MM.1S (cell line): ENCODE measurements around the gene PRDM5.

Experiments used
- DNase-seq: peaks from one replicate; pipeline ENCODE4 v3.0.0-alpha.2; 2015
- H2AFZ ChIP-seq: fragments of 300-600 bp; sonication (generic); 2 replicates; pipeline ENCODE4 v1.6.0; 2016; ENCODE audit warnings: antibody characterized with exemption, low read length
- H3F3A ChIP-seq: fragments of 300-600 bp; sonication (generic); 2 replicates; pipeline ENCODE4 v1.6.1; 2016; ENCODE audit warnings: mild to moderate bottlenecking, antibody characterized with exemption, low read length, moderate library complexity, mixed read lengths; ENCODE audit not compliant: insufficient read depth
- H3K27ac ChIP-seq: fragments of 300-600 bp; sonication (generic); 2 replicates; pipeline ENCODE4 v1.5.1; 2016; ENCODE audit warnings: mild to moderate bottlenecking, low read length
- H3K27me3 ChIP-seq: fragments of 300-600 bp; sonication (generic); replicated peaks from 2 replicates; pipeline ENCODE4 v1.6.0; 2016; ENCODE audit warnings: low read length; ENCODE audit not compliant: insufficient read depth
- H3K36me3 ChIP-seq: fragments of 300-600 bp; sonication (generic); replicated peaks from 2 replicates; pipeline ENCODE4 v1.6.1; 2016; ENCODE audit warnings: mild to moderate bottlenecking, low read length, mixed read lengths; ENCODE audit not compliant: insufficient read depth
- H3K4me1 ChIP-seq: fragments of 300-600 bp; sonication (generic); 2 replicates; pipeline ENCODE4 v1.6.1; 2016; ENCODE audit warnings: low read length, mixed read lengths
- H3K4me2 ChIP-seq: fragments of 300-600 bp; sonication (generic); 2 replicates; pipeline ENCODE4 v1.6.0; 2016; ENCODE audit warnings: low read depth, low read length
- H3K4me3 ChIP-seq: fragments of 300-600 bp; sonication (generic); 2 replicates; pipeline ENCODE4 v1.5.1; 2016; ENCODE audit warnings: low read length, mixed read lengths
- H3K79me2 ChIP-seq: fragments of 300-600 bp; sonication (generic); 2 replicates; pipeline ENCODE4 v1.6.1; 2016; ENCODE audit warnings: mixed run types, low read length, mixed read lengths
- H3K9ac ChIP-seq: fragments of 300-600 bp; sonication (generic); 2 replicates; pipeline ENCODE4 v1.6.1; 2016; ENCODE audit warnings: low read length, mixed read lengths
- H3K9me2 ChIP-seq: fragments of 300-600 bp; sonication (generic); replicated peaks from 2 replicates; pipeline ENCODE4 v1.6.1; 2016; ENCODE audit warnings: mild to moderate bottlenecking, low read length, mixed read lengths; ENCODE audit not compliant: insufficient read depth
- H3K9me3 ChIP-seq: fragments of 300-600 bp; sonication (generic); replicated peaks from 2 replicates; pipeline ENCODE4 v1.6.1; 2016; ENCODE audit warnings: mild to moderate bottlenecking, low read length, mixed read lengths; ENCODE audit not compliant: insufficient read depth
- H4K20me1 ChIP-seq: fragments of 300-600 bp; sonication (generic); 2 replicates; pipeline ENCODE4 v1.6.1; 2016; ENCODE audit warnings: mild to moderate bottlenecking, low read length, moderate library complexity, mixed read lengths; ENCODE audit not compliant: insufficient read depth
- CTCF ChIP-seq: fragments of 300-600 bp; sonication (generic); IDR thresholded peaks from 2 replicates; pipeline ENCODE4 v1.5.1; 2016; ENCODE audit warnings: antibody characterized with exemption, low read length, mixed read lengths
- EZH2 ChIP-seq: fragments of 300-600 bp; sonication (generic); optimal IDR thresholded peaks from 2 replicates; pipeline ENCODE3; 2017; ENCODE audit warnings: low read depth, mild to moderate bottlenecking, antibody characterized with exemption, low read length, mixed read lengths
- EZH2phosphoT487 ChIP-seq: fragments of 300-600 bp; sonication (generic); IDR thresholded peaks from 2 replicates; pipeline ENCODE4 v1.6.1; 2018; ENCODE audit warnings: antibody characterized with exemption, low read length

Gene PRDM5

DNA sequence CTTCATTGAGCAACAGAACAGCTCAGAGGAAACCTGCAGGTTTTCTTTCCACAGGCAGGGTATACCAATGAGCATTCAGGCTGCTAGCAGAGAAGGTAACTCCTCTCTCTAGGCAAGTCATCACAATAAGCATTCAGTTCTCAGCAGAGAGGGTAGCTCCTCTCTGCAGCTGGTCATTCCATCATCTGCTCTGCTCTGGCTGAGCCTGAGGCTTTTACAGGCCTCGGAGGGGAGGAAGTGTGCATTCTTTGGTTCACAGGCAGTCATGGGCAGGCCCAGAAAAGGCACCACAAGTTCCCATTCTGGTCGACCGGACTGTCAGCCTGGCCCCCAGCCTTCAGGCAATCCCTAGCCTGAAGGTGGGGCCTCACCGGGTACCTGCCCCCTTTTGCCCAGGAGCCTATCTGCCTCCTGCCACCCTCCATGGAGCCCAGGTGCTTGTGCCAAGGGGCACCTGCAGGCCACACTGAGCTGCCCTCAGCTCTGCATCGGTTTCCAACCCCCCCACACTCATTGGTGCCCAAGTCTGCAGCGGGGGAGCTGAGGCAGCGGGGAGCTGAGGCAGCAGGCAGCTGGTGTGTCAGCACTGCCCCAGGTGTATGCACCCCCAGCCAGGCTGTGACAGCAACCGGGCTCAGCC, 83.1 kb downstream of the PRDM5 start:
- Histone ChIP-seq H3K9me3 (no peaks in the 10 kb centered on the region), H4K20me1 (no peaks in the 10 kb centered on the region), H3K9ac (no peak overlapping the region), H3K27me3 (no peaks in the 10 kb centered on the region), H3K4me1 (no peaks in the 10 kb centered on the region), H3K4me2 (no peak overlapping the region), H3F3A (no peaks in the 10 kb centered on the region), H3K79me2 (no peaks in the 10 kb centered on the region), H3K27ac (no peak overlapping the region), H3K4me3 (no peak overlapping the region), H3K36me3 (no peaks in the 10 kb centered on the region), H3K9me2 (no peaks in the 10 kb centered on the region), H2AFZ (no peak overlapping the region)
- TF ChIP-seq CTCF (no peak), EZH2phosphoT487 (no peak), EZH2 (no peak)
- no peak for DNase-seq

GRCh38 chr4:120838784-120839183, 83.7 kb downstream of the PRDM5 start:
- Histone ChIP-seq H3K4me1 (no peaks in the 10 kb centered on the region), H3K4me3 (no peak overlapping the region), H3K36me3 (no peaks in the 10 kb centered on the region), H3K9ac (no peak overlapping the region), H4K20me1 (no peaks in the 10 kb centered on the region), H3K27ac (no peak overlapping the region), H3K9me3 (no peaks in the 10 kb centered on the region), H3F3A (no peaks in the 10 kb centered on the region), H3K9me2 (no peaks in the 10 kb centered on the region), H3K4me2 (no peak overlapping the region), H3K79me2 (no peaks in the 10 kb centered on the region), H3K27me3 (no peaks in the 10 kb centered on the region), H2AFZ (no peak overlapping the region)
- TF ChIP-seq CTCF (no peak), EZH2phosphoT487 (no peak), EZH2 (no peak)
- DNase-seq, result no peak

DNA sequence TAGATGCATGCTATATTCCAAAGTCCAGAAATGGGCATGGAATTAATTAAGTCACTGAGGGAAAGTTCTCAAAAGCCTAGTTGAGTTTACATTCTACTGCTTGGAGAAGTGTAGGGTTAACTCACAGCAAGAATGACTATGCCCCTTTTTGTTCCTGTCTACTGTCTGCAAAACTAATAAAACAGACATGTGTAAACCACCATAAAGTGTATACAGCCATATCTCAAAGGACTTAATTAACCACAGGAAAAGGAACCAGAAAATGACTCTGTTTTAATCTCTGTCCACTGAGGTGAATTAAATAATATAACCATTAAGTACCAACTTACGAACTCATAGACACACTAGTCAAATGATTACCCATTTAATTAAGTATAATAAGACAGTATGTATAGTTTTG, 84.9 kb downstream of the PRDM5 start:
- Histone ChIP-seq H3K79me2 (no peaks in the 10 kb centered on the region), H3K36me3 (no peaks in the 10 kb centered on the region), H3K9me3 (no peaks in the 10 kb centered on the region), H3K4me1 (no peaks in the 10 kb centered on the region), H3K4me3 (no peak overlapping the region), H3F3A (no peaks in the 10 kb centered on the region), H3K4me2 (no peak overlapping the region), H3K9ac (no peak overlapping the region), H4K20me1 (no peaks in the 10 kb centered on the region), H3K27me3 (no peaks in the 10 kb centered on the region), H3K9me2 (no peaks in the 10 kb centered on the region), H3K27ac (no peak overlapping the region), H2AFZ (no peak overlapping the region)
- TF ChIP-seq EZH2 (no peak), CTCF (no peak), EZH2phosphoT487 (no peak)
- DNase-seq, result no peak
